Suprapubic skin (tissue), 4 donors: ENCODE data around the gene HIF1A. TPM values are rescaled to one million over a fixed set of nuclear protein-coding genes. Genes with fewer than 3 reads are reported as not detected.

Experiments
- DNase-seq, 2 donors: peaks; one replicate each; pipeline ENCODE4 v3.0.0-alpha.2; 2019; ENCODE audit warnings: low spot score in 2 of 2
- H3K27ac ChIP-seq: fragments of 200-600 bp; sonication (generic); one replicate; pipeline ENCODE4 v1.5.1; 2019
- H3K27me3 ChIP-seq: fragments of 200-600 bp; sonication (generic); one replicate; pipeline ENCODE4 v1.5.1; 2019
- H3K36me3 ChIP-seq: fragments of 200-600 bp; sonication (generic); one replicate; pipeline ENCODE4 v1.5.1; 2019
- H3K4me1 ChIP-seq: fragments of 200-600 bp; sonication (generic); one replicate; pipeline ENCODE4 v1.5.1; 2019
- H3K4me3 ChIP-seq: fragments of 200-600 bp; sonication (generic); one replicate; pipeline ENCODE4 v1.5.1; 2019; ENCODE audit warnings: mild to moderate bottlenecking
- H3K9me3 ChIP-seq: fragments of 200-600 bp; sonication (generic); one replicate; pipeline ENCODE4 v1.5.1; 2019
- EP300 ChIP-seq: sonication (generic); formaldehyde crosslinking; IDR thresholded peaks from one replicate; pipeline ENCODE4 v1.6.1; 2017; ENCODE audit warnings: antibody characterized with exemption
- POLR2A ChIP-seq, 2 donors: fragments of 450-650 bp; IDR thresholded peaks; one replicate each; pipeline ENCODE4 v1.6.1; 2017; ENCODE audit warnings: antibody characterized with exemption in 2 of 2, mild to moderate bottlenecking in 2 of 2, moderate library complexity in 2 of 2
- POLR2AphosphoS5 ChIP-seq, 3 donors: sonication (generic); formaldehyde crosslinking; IDR thresholded peaks; one replicate each; pipeline ENCODE4 v1.6.1; 2017; ENCODE audit warnings: antibody characterized with exemption in 3 of 3
- WGBS: methylation state at CpG from one replicate; pipeline ENCODE4 v1.1.5; 2018; 5-methylcytosine and 5-hydroxymethylcytosine counted together
- total RNA-seq, 4 donors: library from RNA; depleted of rRNA; stranded (reverse); fragments of >200 nt; gene quantifications; one replicate each; pipeline ENCODE4 v1.1.0, GENCODE V29; 2016
- TF ChIP-seq, protein P1 (sequence below), 2 donors: fragments of 200-600 bp in 1 of 2; fragments of 450-650 bp in 1 of 2; sonication (generic) in 1 of 2; IDR thresholded peaks; one replicate each; pipeline ENCODE4 v1.5.1; 2016 to 2019; ENCODE audit warnings: antibody characterized with exemption in 2 of 2, mild to moderate bottlenecking in 1 of 2, moderate library complexity in 1 of 2

Gene HIF1A
- total RNA-seq, result 10 to 100 TPM; 62.6 to 92.9 (median 77.5) TPM

GRCh38 chr14:61694830-61695694 is at the start of gene HIF1A:
Gene HIF1A, plus strand, starts transcription at chr14:61695513. Its CDS starts 292 bp downstream, at chr14:61695805.
- TF ChIP-seq EP300, result peak; percentile 23
- TF ChIP-seq, protein P1, sequence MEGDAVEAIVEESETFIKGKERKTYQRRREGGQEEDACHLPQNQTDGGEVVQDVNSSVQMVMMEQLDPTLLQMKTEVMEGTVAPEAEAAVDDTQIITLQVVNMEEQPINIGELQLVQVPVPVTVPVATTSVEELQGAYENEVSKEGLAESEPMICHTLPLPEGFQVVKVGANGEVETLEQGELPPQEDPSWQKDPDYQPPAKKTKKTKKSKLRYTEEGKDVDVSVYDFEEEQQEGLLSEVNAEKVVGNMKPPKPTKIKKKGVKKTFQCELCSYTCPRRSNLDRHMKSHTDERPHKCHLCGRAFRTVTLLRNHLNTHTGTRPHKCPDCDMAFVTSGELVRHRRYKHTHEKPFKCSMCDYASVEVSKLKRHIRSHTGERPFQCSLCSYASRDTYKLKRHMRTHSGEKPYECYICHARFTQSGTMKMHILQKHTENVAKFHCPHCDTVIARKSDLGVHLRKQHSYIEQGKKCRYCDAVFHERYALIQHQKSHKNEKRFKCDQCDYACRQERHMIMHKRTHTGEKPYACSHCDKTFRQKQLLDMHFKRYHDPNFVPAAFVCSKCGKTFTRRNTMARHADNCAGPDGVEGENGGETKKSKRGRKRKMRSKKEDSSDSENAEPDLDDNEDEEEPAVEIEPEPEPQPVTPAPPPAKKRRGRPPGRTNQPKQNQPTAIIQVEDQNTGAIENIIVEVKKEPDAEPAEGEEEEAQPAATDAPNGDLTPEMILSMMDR (IDR thresholded peaks at IDR 0.05), result no peak
- TF ChIP-seq POLR2A (IDR thresholded peaks at IDR 0.05), result peak; percentile 25 to 74
- TF ChIP-seq POLR2AphosphoS5 (IDR thresholded peaks at IDR 0.05), result peak; percentile 4 to 69 (median 54)
- DNase-seq, result peak; percentile 97 to 98
- peaks cover 38% of the 10 kb centered on the region for H3K4me1 ChIP-seq

GRCh38 chr14:61646366-61647116 is 48.8 kb upstream of the HIF1A start:
- no peaks in the 10 kb centered on the region for H3K27me3 ChIP-seq
- no peak overlapping the region for H3K27ac ChIP-seq
- WGBS, result 57% methylated on average over 5 of the region's 5 CpGs
- no peak for DNase-seq
- TF ChIP-seq POLR2A (IDR thresholded peaks at IDR 0.05), result no peak
- no peak for TF ChIP-seq POLR2AphosphoS5 (IDR thresholded peaks at IDR 0.05)
- TF ChIP-seq, protein P1 (IDR thresholded peaks at IDR 0.05), result no peak
- TF ChIP-seq EP300, result no peak
- H3K4me1 ChIP-seq, result peaks cover 29% of the 10 kb centered on the region
- H3K4me3 ChIP-seq, result no peak overlapping the region
- no peaks in the 10 kb centered on the region for H3K9me3 ChIP-seq
- no peaks in the 10 kb centered on the region for H3K36me3 ChIP-seq

More at GRCh38 chr14:61694830-61695694, at the start of gene HIF1A:
- WGBS, result under 1% methylated on average over 28 of the region's 68 CpGs
- no peaks in the 10 kb centered on the region for H3K9me3 ChIP-seq
- H3K27me3 ChIP-seq, result no peaks in the 10 kb centered on the region
- H3K27ac ChIP-seq, result peak within 1 kb of the TSS; percentile 94
- peak within 1 kb of the TSS; percentile 79 for H3K4me3 ChIP-seq
- no peaks in the 10 kb centered on the region for H3K36me3 ChIP-seq

GRCh38 chr14:61647704-61648103 is 47.6 kb upstream of the HIF1A start:
- Histone ChIP-seq H3K4me3 (no peak overlapping the region), H3K9me3 (no peaks in the 10 kb centered on the region), H3K27me3 (no peaks in the 10 kb centered on the region), H3K27ac (peak overlapping the region; percentile 54), H3K4me1 (peaks cover 22% of the 10 kb centered on the region), H3K36me3 (no peaks in the 10 kb centered on the region)
- TF ChIP-seq POLR2A (IDR thresholded peaks at IDR 0.05), result no peak
- no peak for TF ChIP-seq EP300
- TF ChIP-seq, protein P1 (IDR thresholded peaks at IDR 0.05), result no peak
- no peak for TF ChIP-seq POLR2AphosphoS5 (IDR thresholded peaks at IDR 0.05)
- 68% methylated on average over 5 of the region's 5 CpGs for WGBS
- no peak for DNase-seq

- peaks cover 22% of the 10 kb centered on the region for H3K4me1 ChIP-seq
- no peaks in the 10 kb centered on the region for H3K9me3 ChIP-seq
- no peaks in the 10 kb centered on the region for H3K36me3 ChIP-seq
- TF ChIP-seq POLR2AphosphoS5 (IDR thresholded peaks at IDR 0.05), result no peak
- TF ChIP-seq, protein P1 (IDR thresholded peaks at IDR 0.05), result no peak
- TF ChIP-seq EP300, result no peak
- no peak for TF ChIP-seq POLR2A (IDR thresholded peaks at IDR 0.05)
- no peak overlapping the region for H3K4me3 ChIP-seq
- DNase-seq, result no peak
- no peak overlapping the region for H3K27ac ChIP-seq
- no peaks in the 10 kb centered on the region for H3K27me3 ChIP-seq
These were observed 46.9 kb upstream of the HIF1A start for GRCh38 chr14:61648377-61648776.

- no peak for DNase-seq
- H3K4me1 ChIP-seq, result peaks cover 22% of the 10 kb centered on the region
- no peak overlapping the region for H3K4me3 ChIP-seq
- WGBS, result 96% methylated on average over 4 of the region's 4 CpGs
- H3K27ac ChIP-seq, result no peak overlapping the region
- H3K27me3 ChIP-seq, result no peaks in the 10 kb centered on the region
- TF ChIP-seq POLR2AphosphoS5 (IDR thresholded peaks at IDR 0.05), result no peak
- no peak for TF ChIP-seq EP300
- TF ChIP-seq POLR2A (IDR thresholded peaks at IDR 0.05), result no peak
- TF ChIP-seq, protein P1 (IDR thresholded peaks at IDR 0.05), result no peak
- no peaks in the 10 kb centered on the region for H3K9me3 ChIP-seq
- H3K36me3 ChIP-seq, result no peaks in the 10 kb centered on the region
These were observed 46.0 kb upstream of the HIF1A start for GRCh38 chr14:61649283-61649682.
